Calu3 (cell line): ENCODE measurements around the gene TIMM22. TPM values are rescaled to one million over a fixed set of nuclear protein-coding genes. Genes with fewer than 3 reads are reported as not detected.

ENCODE experiments used
- BruUV-seq: library from RNA; stranded (reverse); fragments of 400-500 nt; replicated peaks from 2 replicates; lab custom pipeline; 2021; lab: Mats Ljungman, UMichigan
- CTCF ChIA-PET: fragments of 300-600 bp; sonication (Branson Sonifier 250); formaldehyde crosslinking; loops from one replicate; lab custom pipeline; 2022; ENCODE audit warnings: antibody characterized with exemption; lab: Charles Lee
- DNase-seq: peaks from one replicate; pipeline ENCODE4 v3.0.0; 2022
- H3K27ac Mint-ChIP-seq: one replicate; pipeline ENCODE4 v1.8.0; 2022; ENCODE audit warnings: mixed read lengths; ENCODE audit not compliant: unreplicated experiment
- H3K27me3 Mint-ChIP-seq: one replicate; pipeline ENCODE4 v1.8.0; 2022; ENCODE audit warnings: mixed read lengths; ENCODE audit not compliant: unreplicated experiment
- H3K36me3 Mint-ChIP-seq: one replicate; pipeline ENCODE4 v1.8.0; 2022; ENCODE audit warnings: mild to moderate bottlenecking, moderate library complexity, mixed read lengths; ENCODE audit not compliant: insufficient read depth, unreplicated experiment
- H3K4me1 Mint-ChIP-seq: one replicate; pipeline ENCODE4 v1.8.0; 2022; ENCODE audit warnings: mild to moderate bottlenecking, low read depth, mixed read lengths; ENCODE audit not compliant: unreplicated experiment
- H3K4me3 Mint-ChIP-seq: one replicate; pipeline ENCODE4 v1.8.0; 2022; ENCODE audit warnings: mild to moderate bottlenecking, low read depth, moderate library complexity, mixed read lengths; ENCODE audit not compliant: unreplicated experiment
- H3K9me3 Mint-ChIP-seq: one replicate; pipeline ENCODE4 v1.8.0; 2022; ENCODE audit warnings: low read depth, mixed read lengths; ENCODE audit not compliant: unreplicated experiment
- intact Hi-C: fragments of 100-400 bp; cut with micrococcal nuclease; formaldehyde crosslinking; loops from one replicate; pipeline ENCODE4 v1.10.0; 2022; ENCODE audit not compliant: unreplicated experiment
- total RNA-seq: library from RNA; stranded (reverse); gene quantifications from 2 replicates; pipeline ENCODE4 v1.2.3, GENCODE V29; 2022
- TF ChIP-seq, protein P1 (sequence below): fragments of 200-600 bp; IDR thresholded peaks from one replicate; pipeline ENCODE4 v1.8.0; 2022; ENCODE audit warnings: antibody characterized with exemption; ENCODE audit not compliant: unreplicated experiment

The TIMM22 gene
- total RNA-seq, 1 experiment from 2014 or later: 7.2 TPM

DNA sequence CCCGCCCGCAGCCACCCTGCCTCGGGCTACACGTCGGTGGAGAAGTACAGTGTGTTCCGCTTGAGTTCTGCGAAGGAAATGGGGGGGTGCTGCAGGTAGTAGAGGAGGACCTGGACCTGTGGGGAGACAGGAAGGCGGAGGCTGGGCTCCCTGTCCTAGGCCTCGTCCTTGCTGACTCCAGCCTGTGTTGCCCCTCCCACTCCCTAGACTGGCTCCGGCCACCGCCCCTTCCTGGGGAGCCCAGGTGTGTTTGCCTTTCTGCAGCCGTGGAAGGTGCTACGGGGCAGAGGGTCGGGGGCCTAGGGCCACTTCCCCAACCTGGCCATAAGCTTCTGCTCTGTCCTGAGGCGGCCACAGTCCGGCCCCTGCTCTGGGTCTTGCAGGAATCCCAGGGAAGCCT lies 9.1 kb downstream of the TIMM22 start:
- no TSS peak for BruUV-seq
- Mint-ChIP-seq H3K9me3 (no peaks in the 10 kb centered on the region), H3K4me1 (no peaks in the 10 kb centered on the region), H3K36me3 (peaks cover 47% of the 10 kb centered on the region), H3K27ac (no peak overlapping the region), H3K27me3 (no peaks in the 10 kb centered on the region), H3K4me3 (no peak overlapping the region)
- CTCF ChIA-PET: no interaction called here
- no peak for DNase-seq
- intact Hi-C loops: no loop called here
- TF ChIP-seq, protein P1, sequence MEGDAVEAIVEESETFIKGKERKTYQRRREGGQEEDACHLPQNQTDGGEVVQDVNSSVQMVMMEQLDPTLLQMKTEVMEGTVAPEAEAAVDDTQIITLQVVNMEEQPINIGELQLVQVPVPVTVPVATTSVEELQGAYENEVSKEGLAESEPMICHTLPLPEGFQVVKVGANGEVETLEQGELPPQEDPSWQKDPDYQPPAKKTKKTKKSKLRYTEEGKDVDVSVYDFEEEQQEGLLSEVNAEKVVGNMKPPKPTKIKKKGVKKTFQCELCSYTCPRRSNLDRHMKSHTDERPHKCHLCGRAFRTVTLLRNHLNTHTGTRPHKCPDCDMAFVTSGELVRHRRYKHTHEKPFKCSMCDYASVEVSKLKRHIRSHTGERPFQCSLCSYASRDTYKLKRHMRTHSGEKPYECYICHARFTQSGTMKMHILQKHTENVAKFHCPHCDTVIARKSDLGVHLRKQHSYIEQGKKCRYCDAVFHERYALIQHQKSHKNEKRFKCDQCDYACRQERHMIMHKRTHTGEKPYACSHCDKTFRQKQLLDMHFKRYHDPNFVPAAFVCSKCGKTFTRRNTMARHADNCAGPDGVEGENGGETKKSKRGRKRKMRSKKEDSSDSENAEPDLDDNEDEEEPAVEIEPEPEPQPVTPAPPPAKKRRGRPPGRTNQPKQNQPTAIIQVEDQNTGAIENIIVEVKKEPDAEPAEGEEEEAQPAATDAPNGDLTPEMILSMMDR: no peak

DNA sequence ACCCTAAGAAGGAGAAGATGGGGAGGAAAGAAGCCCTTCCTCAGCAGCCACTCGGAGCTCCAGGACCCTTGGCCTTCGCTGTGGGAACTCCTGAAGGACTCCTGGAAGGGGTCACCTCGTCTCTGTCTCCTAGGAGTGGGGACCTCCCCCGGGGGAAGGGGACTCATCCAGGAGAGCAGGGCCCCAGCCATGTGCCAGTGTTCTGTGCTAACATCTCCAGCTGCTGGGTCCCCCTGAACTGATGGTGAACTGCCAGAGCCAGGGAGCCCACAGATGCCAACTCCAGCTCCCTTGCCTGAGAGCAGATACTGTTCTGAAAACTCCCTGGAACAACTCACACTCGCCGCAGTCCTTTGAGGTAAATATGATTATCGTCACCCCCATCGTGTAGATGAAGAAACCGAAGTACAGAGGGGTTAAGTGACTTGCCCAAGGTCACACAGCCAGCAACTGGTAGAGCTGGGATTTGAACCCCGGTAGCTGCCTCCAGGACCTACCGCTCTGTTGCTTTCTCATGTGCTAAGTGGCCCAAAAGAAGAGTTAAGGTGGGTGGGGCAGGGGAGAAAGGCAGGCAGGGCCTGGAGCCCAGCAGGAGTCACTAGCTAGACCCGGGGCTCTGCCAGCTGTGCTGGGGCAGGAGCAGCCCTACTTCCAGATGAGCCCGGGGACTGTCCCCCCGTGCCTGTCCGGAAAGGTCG lies 10.5 kb downstream of the TIMM22 start:
- TF ChIP-seq, protein P1: no peak
- peaks cover 34% of the 10 kb centered on the region for H3K36me3 Mint-ChIP-seq
- no TSS peak for BruUV-seq
- no peak overlapping the region for H3K27ac Mint-ChIP-seq
- no peaks in the 10 kb centered on the region for H3K4me1 Mint-ChIP-seq
- intact Hi-C loops: no loop called here
- H3K4me3 Mint-ChIP-seq: no peak overlapping the region
- H3K9me3 Mint-ChIP-seq: no peaks in the 10 kb centered on the region
- H3K27me3 Mint-ChIP-seq: no peaks in the 10 kb centered on the region
- CTCF ChIA-PET: no interaction called here
- no peak for DNase-seq

DNA sequence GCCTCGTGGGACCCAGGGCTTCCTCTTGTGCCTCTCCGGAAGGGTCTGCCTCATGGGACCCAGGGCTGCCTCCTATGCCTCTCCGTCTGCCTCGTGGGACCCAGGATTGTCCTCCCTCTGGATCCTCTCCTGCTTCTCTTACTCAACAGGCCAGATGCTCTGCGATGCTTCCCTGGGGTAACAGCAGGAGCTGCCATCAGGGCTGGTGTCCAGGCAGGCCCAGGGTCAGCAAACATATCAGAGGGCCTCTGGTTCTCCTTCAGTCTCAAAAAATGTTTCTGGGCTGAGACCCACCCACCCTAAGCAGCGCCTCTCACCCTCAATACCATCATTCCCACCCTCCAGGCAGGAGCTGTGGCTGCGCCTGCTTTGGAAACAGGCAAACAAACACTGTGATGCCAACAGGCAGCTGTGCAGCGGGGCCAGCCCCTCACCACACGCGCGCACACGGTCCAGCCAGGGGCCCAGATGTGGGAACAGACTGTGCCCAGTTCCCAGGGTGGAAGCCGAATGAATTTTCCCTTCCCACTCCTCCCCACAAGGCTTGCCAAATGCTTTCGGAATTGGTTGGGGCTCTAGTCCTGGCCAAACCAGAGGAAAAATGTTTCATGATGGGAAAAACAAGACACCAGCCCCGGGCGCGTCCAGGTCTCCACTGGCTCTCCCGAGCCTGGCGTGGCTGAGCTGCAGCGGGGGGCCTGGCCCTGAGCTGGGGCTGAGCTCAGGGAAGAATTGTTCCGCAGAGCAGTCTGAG lies 11.3 kb downstream of the TIMM22 start:
- Mint-ChIP-seq H3K9me3 (no peaks in the 10 kb centered on the region), H3K4me1 (no peaks in the 10 kb centered on the region), H3K4me3 (no peak overlapping the region), H3K36me3 (peaks cover 26% of the 10 kb centered on the region), H3K27ac (no peak overlapping the region), H3K27me3 (no peaks in the 10 kb centered on the region)
- TF ChIP-seq, protein P1: no peak
- intact Hi-C loops: no loop called here
- CTCF ChIA-PET: interaction anchor here (0.6 kb wide), 1 partner anchor 210 kb away, joined by 4 read pairs; no protein-coding TSS in a partner anchor
- BruUV-seq: no TSS peak
- no peak for DNase-seq

DNA sequence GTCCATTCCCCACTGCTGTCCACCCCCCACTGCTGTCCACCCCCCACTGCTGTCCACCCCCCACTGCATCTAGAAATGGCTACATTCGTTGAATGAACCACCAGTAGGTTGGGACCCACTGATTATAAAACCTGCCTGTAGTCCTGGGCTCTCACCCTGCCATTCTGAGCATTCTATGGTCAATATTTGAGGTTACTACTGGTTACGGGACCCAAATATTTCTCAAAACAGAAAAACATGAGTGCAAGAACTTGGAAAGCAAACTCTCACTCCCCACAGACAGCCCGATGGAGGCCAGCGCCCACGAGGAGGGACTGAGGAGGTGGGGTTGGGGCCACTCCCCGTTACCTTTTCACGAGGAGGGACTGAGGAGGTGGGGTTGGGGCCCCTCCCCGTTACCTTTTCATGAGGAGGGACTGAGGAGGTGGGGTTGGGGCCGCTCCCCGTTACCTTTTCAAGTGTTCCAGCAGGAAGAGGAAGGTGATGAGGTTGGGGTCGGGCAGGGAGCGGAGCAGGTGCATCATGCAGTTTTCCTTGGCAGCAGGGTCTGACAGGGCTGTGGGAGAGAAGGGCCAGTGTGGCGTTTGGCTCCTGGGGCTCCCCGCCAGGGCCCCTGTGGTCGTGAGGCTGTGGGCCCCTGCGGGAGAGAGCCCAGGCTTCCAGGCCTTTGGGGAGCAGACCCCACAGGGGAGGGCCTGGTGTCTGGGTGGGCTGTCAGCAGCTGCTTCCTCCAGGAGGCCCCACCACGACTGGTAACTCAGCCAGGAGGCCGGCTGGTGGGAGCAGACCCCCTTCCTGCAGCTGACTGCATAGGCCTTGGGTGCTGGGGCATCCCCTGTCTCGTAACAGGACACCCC lies 12.5 kb downstream of the TIMM22 start:
- TF ChIP-seq, protein P1: no peak
- BruUV-seq: no TSS peak
- Mint-ChIP-seq H3K27ac (no peak overlapping the region), H3K36me3 (peaks cover 24% of the 10 kb centered on the region), H3K4me1 (no peaks in the 10 kb centered on the region), H3K4me3 (no peak overlapping the region), H3K27me3 (no peaks in the 10 kb centered on the region), H3K9me3 (no peaks in the 10 kb centered on the region)
- DNase-seq: no peak
- CTCF ChIA-PET: no interaction called here
- intact Hi-C loops: no loop called here
